Measurements from ENCODE around the gene KCNK13. TPM values are rescaled to one million over a fixed set of nuclear protein-coding genes. Genes with fewer than 3 reads are reported as not detected.
"Not testable (repeated sequence)": the region's sequence is repeated elsewhere in the genome, so short reads cannot be mapped to it uniquely, and the experiment has no call there.

The KCNK13 gene
- total RNA-seq (1 to 10 TPM in 1 of 2 donors, under 1 TPM in 1; 0.99 to 2.0 TPM), polyA plus RNA-seq (ENCODE audit: insufficient read length in 2 of 2) (1 to 10 TPM; 1.8 to 2.7 TPM)
- long read RNA-seq, donor 1, partial matches to known transcripts, result 0 of 2 reads
- long read RNA-seq, donor 1, other reads (novel, unspliced or antisense), result 0 of 2 reads
- long read RNA-seq, donor 2, result 0 reads
- long read RNA-seq, donor 3, result 0 reads
- long read RNA-seq, donor 4, result 0 reads

GRCh38 chr14:90061685-90062126 is at the start of gene KCNK13:
Gene KCNK13 (plus strand): TSS chr14:90061994. CDS start chr14:90062206, 212 bp downstream.
- Histone ChIP-seq H3K4me3 (ENCODE audit: low read depth, low read length) (peak within 1 kb of the TSS; percentile 18), H3K36me3 (ENCODE audit: control insufficient read depth, insufficient read depth, low read length) (no peaks in the 10 kb centered on the region), H3K9me3 (ENCODE audit: control insufficient read depth, insufficient read depth, low read length) (no peaks in the 10 kb centered on the region), H3K27ac (ENCODE audit: low read depth, low read length) (no peak within 1 kb of the TSS), H3K27me3 (ENCODE audit: control insufficient read depth, insufficient read depth, low read length) (peaks cover 65% of the 10 kb centered on the region), H3K4me1 (ENCODE audit: control insufficient read depth, insufficient read depth, low read length) (peaks cover 23% of the 10 kb centered on the region)
- WGBS (ENCODE audit: insufficient coverage), result 0% methylated on average over 51 of the region's 52 CpGs
- DNase-seq (ENCODE audit: low read depth in 4 of 6, low spot score in 6 of 6), result peak in 2 of 6 donors; percentile 22 to 27

- no peak for DNase-seq (ENCODE audit: low read depth in 4 of 6, low spot score in 6 of 6)
- no peak overlapping the region for H3K4me3 ChIP-seq (ENCODE audit: low read depth, low read length)
- no peaks in the 10 kb centered on the region for H3K27me3 ChIP-seq (ENCODE audit: control insufficient read depth, insufficient read depth, low read length)
- WGBS (ENCODE audit: insufficient coverage), result 100% methylated on average over 1 of the region's 4 CpGs
- no peaks in the 10 kb centered on the region for H3K9me3 ChIP-seq (ENCODE audit: control insufficient read depth, insufficient read depth, low read length)
- H3K27ac ChIP-seq (ENCODE audit: low read depth, low read length), result no peak overlapping the region
- no peaks in the 10 kb centered on the region for H3K4me1 ChIP-seq (ENCODE audit: control insufficient read depth, insufficient read depth, low read length)
- H3K36me3 ChIP-seq (ENCODE audit: control insufficient read depth, insufficient read depth, low read length), result peaks cover 29% of the 10 kb centered on the region
Observed at GRCh38 chr14:90017371-90017770, 44.4 kb upstream of the KCNK13 start.

GRCh38 chr14:90019824-90020523 is 41.8 kb upstream of the KCNK13 start:
- H3K4me1 ChIP-seq (ENCODE audit: control insufficient read depth, insufficient read depth, low read length), result no peaks in the 10 kb centered on the region
- no peak for DNase-seq (ENCODE audit: low read depth in 4 of 6, low spot score in 6 of 6)
- WGBS (ENCODE audit: insufficient coverage), result 97% methylated on average over 8 of the region's 11 CpGs
- no peak overlapping the region for H3K27ac ChIP-seq (ENCODE audit: low read depth, low read length)
- H3K27me3 ChIP-seq (ENCODE audit: control insufficient read depth, insufficient read depth, low read length), result no peaks in the 10 kb centered on the region
- H3K36me3 ChIP-seq (ENCODE audit: control insufficient read depth, insufficient read depth, low read length), result peaks cover 39% of the 10 kb centered on the region
- H3K4me3 ChIP-seq (ENCODE audit: low read depth, low read length), result no peak overlapping the region
- no peaks in the 10 kb centered on the region for H3K9me3 ChIP-seq (ENCODE audit: control insufficient read depth, insufficient read depth, low read length)

GRCh38 chr14:90023176-90023896 is 38.5 kb upstream of the KCNK13 start:
- no peaks in the 10 kb centered on the region for H3K4me1 ChIP-seq (ENCODE audit: control insufficient read depth, insufficient read depth, low read length)
- H3K27ac ChIP-seq (ENCODE audit: low read depth, low read length), result no peak overlapping the region
- H3K9me3 ChIP-seq (ENCODE audit: control insufficient read depth, insufficient read depth, low read length), result no peaks in the 10 kb centered on the region
- no peak overlapping the region for H3K4me3 ChIP-seq (ENCODE audit: low read depth, low read length)
- no peaks in the 10 kb centered on the region for H3K27me3 ChIP-seq (ENCODE audit: control insufficient read depth, insufficient read depth, low read length)
- no peak for DNase-seq (ENCODE audit: low read depth in 4 of 6, low spot score in 6 of 6)
- peaks cover 38% of the 10 kb centered on the region for H3K36me3 ChIP-seq (ENCODE audit: control insufficient read depth, insufficient read depth, low read length)
- 84% methylated on average over 6 of the region's 7 CpGs for WGBS (ENCODE audit: insufficient coverage)

- no peak for DNase-seq (ENCODE audit: low read depth in 4 of 6, low spot score in 6 of 6)
- no peak overlapping the region for H3K27ac ChIP-seq (ENCODE audit: low read depth, low read length)
- no peak overlapping the region for H3K4me3 ChIP-seq (ENCODE audit: low read depth, low read length)
- 88% methylated on average over 2 of the region's 3 CpGs for WGBS (ENCODE audit: insufficient coverage)
- H3K4me1 ChIP-seq (ENCODE audit: control insufficient read depth, insufficient read depth, low read length), result no peaks in the 10 kb centered on the region
- no peaks in the 10 kb centered on the region for H3K9me3 ChIP-seq (ENCODE audit: control insufficient read depth, insufficient read depth, low read length)
- no peaks in the 10 kb centered on the region for H3K27me3 ChIP-seq (ENCODE audit: control insufficient read depth, insufficient read depth, low read length)
- H3K36me3 ChIP-seq (ENCODE audit: control insufficient read depth, insufficient read depth, low read length), result peaks cover 32% of the 10 kb centered on the region
Observed at GRCh38 chr14:90024910-90025309, 36.9 kb upstream of the KCNK13 start.

- no CpG with 5 or more reads among the region's 4 CpGs for WGBS (ENCODE audit: insufficient coverage)
- not testable (repeated sequence) for DNase-seq (ENCODE audit: low read depth in 4 of 6, low spot score in 6 of 6); H3K27ac ChIP-seq (ENCODE audit: low read depth, low read length); H3K9me3 ChIP-seq (ENCODE audit: control insufficient read depth, insufficient read depth, low read length); H3K4me1 ChIP-seq (ENCODE audit: control insufficient read depth, insufficient read depth, low read length); H3K4me3 ChIP-seq (ENCODE audit: low read depth, low read length); H3K27me3 ChIP-seq (ENCODE audit: control insufficient read depth, insufficient read depth, low read length)
- peaks cover 36% of the 10 kb centered on the region for H3K36me3 ChIP-seq (ENCODE audit: control insufficient read depth, insufficient read depth, low read length)
Observed at GRCh38 chr14:90026608-90027007, 35.2 kb upstream of the KCNK13 start.

GRCh38 chr14:90027842-90028241 is 34.0 kb upstream of the KCNK13 start:
- H3K27ac ChIP-seq (ENCODE audit: low read depth, low read length), result no peak overlapping the region
- no peak for DNase-seq (ENCODE audit: low read depth in 4 of 6, low spot score in 6 of 6)
- H3K36me3 ChIP-seq (ENCODE audit: control insufficient read depth, insufficient read depth, low read length), result peaks cover 31% of the 10 kb centered on the region
- no peaks in the 10 kb centered on the region for H3K4me1 ChIP-seq (ENCODE audit: control insufficient read depth, insufficient read depth, low read length)
- no peaks in the 10 kb centered on the region for H3K27me3 ChIP-seq (ENCODE audit: control insufficient read depth, insufficient read depth, low read length)
- WGBS (ENCODE audit: insufficient coverage), result 92% methylated on average over 1 of the region's 1 CpG
- no peak overlapping the region for H3K4me3 ChIP-seq (ENCODE audit: low read depth, low read length)
- no peaks in the 10 kb centered on the region for H3K9me3 ChIP-seq (ENCODE audit: control insufficient read depth, insufficient read depth, low read length)

- H3K36me3 ChIP-seq (ENCODE audit: control insufficient read depth, insufficient read depth, low read length), result peaks cover 30% of the 10 kb centered on the region
- no peaks in the 10 kb centered on the region for H3K9me3 ChIP-seq (ENCODE audit: control insufficient read depth, insufficient read depth, low read length)
- H3K27me3 ChIP-seq (ENCODE audit: control insufficient read depth, insufficient read depth, low read length), result no peaks in the 10 kb centered on the region
- 100% methylated on average over 1 of the region's 2 CpGs for WGBS (ENCODE audit: insufficient coverage)
- no peaks in the 10 kb centered on the region for H3K4me1 ChIP-seq (ENCODE audit: control insufficient read depth, insufficient read depth, low read length)
- DNase-seq (ENCODE audit: low read depth in 4 of 6, low spot score in 6 of 6), result no peak
- no peak overlapping the region for H3K27ac ChIP-seq (ENCODE audit: low read depth, low read length)
- H3K4me3 ChIP-seq (ENCODE audit: low read depth, low read length), result no peak overlapping the region
Observed at GRCh38 chr14:90034156-90034555, 27.6 kb upstream of the KCNK13 start.

- Histone ChIP-seq H3K36me3 (ENCODE audit: control insufficient read depth, insufficient read depth, low read length) (peaks cover 31% of the 10 kb centered on the region), H3K27me3 (ENCODE audit: control insufficient read depth, insufficient read depth, low read length) (no peaks in the 10 kb centered on the region), H3K9me3 (ENCODE audit: control insufficient read depth, insufficient read depth, low read length) (no peaks in the 10 kb centered on the region), H3K4me3 (ENCODE audit: low read depth, low read length) (no peak overlapping the region), H3K27ac (ENCODE audit: low read depth, low read length) (no peak overlapping the region), H3K4me1 (ENCODE audit: control insufficient read depth, insufficient read depth, low read length) (no peaks in the 10 kb centered on the region)
- DNase-seq (ENCODE audit: low read depth in 4 of 6, low spot score in 6 of 6), result no peak
- WGBS (ENCODE audit: insufficient coverage), result 100% methylated on average over 4 of the region's 6 CpGs
Observed at GRCh38 chr14:90034835-90035525, 26.8 kb upstream of the KCNK13 start.
